Right lobe of liver (tissue), 4 donors: ENCODE results near the gene PROSER2.

Experiments used
- POLR2A ChIP-seq: fragments of 450-650 bp; IDR thresholded peaks from one replicate; pipeline ENCODE4 v1.6.1; 2017; ENCODE audit warnings: antibody characterized with exemption, mild to moderate bottlenecking
- TF ChIP-seq, protein P1 (sequence below), 4 donors: fragments of 200-600 bp in 3 of 4; fragments of 450-650 bp in 1 of 4; IDR thresholded peaks; one replicate each; pipeline versions ENCODE4 v1.5.1 to v1.8.0; 2016 to 2022; ENCODE audit warnings: antibody characterized with exemption in 4 of 4, mild to moderate bottlenecking in 2 of 4
- donor health status: DM: no; HTN: no; CAD: no.
- donor health status: DM: no; HTN: no; CAD: no.
- donor health status: DM: no; HTN: yes; CAD: no.

DNA sequence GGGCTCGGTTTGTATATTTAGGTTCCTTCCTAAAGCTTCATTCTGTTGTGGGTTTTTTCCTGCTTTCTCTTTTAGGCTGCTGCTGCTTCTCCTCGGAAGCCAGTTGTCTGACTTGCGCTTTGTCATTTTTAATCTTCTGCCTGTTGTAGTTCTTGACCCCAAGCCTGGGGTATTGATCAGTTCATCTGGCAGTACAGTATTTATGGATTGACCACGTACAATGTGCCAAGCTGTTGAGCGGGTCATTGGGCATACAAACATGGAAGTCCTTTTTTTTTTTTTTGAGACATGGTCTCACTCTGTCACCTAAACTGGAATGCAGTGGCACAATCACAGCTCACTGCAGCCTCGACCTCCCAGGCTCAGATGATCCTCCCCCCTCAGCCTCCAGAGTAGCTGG, 4.3 kb downstream of the PROSER2 start:
- TF ChIP-seq, protein P1, sequence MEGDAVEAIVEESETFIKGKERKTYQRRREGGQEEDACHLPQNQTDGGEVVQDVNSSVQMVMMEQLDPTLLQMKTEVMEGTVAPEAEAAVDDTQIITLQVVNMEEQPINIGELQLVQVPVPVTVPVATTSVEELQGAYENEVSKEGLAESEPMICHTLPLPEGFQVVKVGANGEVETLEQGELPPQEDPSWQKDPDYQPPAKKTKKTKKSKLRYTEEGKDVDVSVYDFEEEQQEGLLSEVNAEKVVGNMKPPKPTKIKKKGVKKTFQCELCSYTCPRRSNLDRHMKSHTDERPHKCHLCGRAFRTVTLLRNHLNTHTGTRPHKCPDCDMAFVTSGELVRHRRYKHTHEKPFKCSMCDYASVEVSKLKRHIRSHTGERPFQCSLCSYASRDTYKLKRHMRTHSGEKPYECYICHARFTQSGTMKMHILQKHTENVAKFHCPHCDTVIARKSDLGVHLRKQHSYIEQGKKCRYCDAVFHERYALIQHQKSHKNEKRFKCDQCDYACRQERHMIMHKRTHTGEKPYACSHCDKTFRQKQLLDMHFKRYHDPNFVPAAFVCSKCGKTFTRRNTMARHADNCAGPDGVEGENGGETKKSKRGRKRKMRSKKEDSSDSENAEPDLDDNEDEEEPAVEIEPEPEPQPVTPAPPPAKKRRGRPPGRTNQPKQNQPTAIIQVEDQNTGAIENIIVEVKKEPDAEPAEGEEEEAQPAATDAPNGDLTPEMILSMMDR (IDR thresholded peaks at IDR 0.05) = no peak
- TF ChIP-seq POLR2A = no peak
